ENCODE measurements around the gene MYL10. TPM values are rescaled to one million over a fixed set of nuclear protein-coding genes. Genes with fewer than 3 reads are reported as not detected.

The MYL10 gene
- total and polyA plus RNA-seq, 11 donors = not detected

DNA sequence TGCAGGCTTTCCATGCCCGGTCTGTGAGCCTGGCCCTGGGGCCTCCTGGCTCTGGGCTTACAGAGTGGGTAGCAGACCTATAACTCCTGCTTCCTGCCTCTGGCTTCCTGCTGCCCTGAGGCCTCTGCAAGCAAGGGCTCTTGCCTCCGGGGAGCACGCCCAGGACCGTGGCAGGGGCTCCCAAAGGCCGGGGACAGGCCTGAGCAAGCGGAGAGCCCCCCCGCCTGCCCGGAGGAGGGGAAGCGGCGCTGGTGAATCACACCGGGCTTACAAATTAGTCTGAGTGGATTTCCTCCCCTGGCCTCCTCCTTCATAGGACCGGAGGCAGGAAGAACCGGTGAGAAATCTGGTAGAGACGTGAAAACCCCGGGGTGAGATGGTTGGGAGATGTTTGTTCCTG is 1.5 kb upstream of the MYL10 start:
- WGBS, 4 donors = 51 to 64% (median 57%) methylated on average over 7 to 15 of the region's 15 CpGs
- ATAC-seq (no peak), DNase-seq (no peak)
- H3K9me3 ChIP-seq = peaks cover 0 to 6% (median 0%) of the 10 kb centered on the region in 12 donors
- TF ChIP-seq POLR2A (IDR thresholded peaks at IDR 0.05) = no peak
- no peak for TF ChIP-seq CTCF (IDR thresholded peaks at IDR 0.05)
- no peak overlapping the region for H3K4me3 ChIP-seq
- H3K27me3 ChIP-seq = peaks cover 0 to 12% (median 7%) of the 10 kb centered on the region in 9 donors
- H3K36me3 ChIP-seq = no peaks in the 10 kb centered on the region
- peaks cover 0 to 10% (median 0%) of the 10 kb centered on the region in 12 donors for H3K4me1 ChIP-seq
- no peak overlapping the region for H3K27ac ChIP-seq
- intact Hi-C loops (cut with DNase I) = no loop called here

GRCh38 chr7:101628522-101628921 is 574 bp downstream of the MYL10 start:
- ATAC-seq (no peak), DNase-seq (no peak)
- peaks cover 0 to 10% (median 0%) of the 10 kb centered on the region in 12 donors for H3K4me1 ChIP-seq
- no peaks in the 10 kb centered on the region for H3K36me3 ChIP-seq
- no peak overlapping the region for H3K27ac ChIP-seq
- WGBS, 4 donors = 57 to 76% (median 71%) methylated on average over 5 to 6 of the region's 6 CpGs
- no peak overlapping the region for H3K4me3 ChIP-seq
- H3K27me3 ChIP-seq = peaks cover 0 to 32% (median 13%) of the 10 kb centered on the region in 9 donors
- TF ChIP-seq CTCF (IDR thresholded peaks at IDR 0.05) = no peak
- no peak for TF ChIP-seq POLR2A (IDR thresholded peaks at IDR 0.05)
- peaks cover 0 to 6% (median 0%) of the 10 kb centered on the region in 12 donors for H3K9me3 ChIP-seq
- intact Hi-C loops (cut with DNase I) = no loop called here

- Histone ChIP-seq H3K4me1 (peaks cover 0 to 9% (median 0%) of the 10 kb centered on the region in 12 donors), H3K4me3 (no peak overlapping the region), H3K27me3 (peaks cover 0 to 32% (median 17%) of the 10 kb centered on the region in 9 donors), H3K27ac (no peak overlapping the region), H3K36me3 (no peaks in the 10 kb centered on the region), H3K9me3 (no peaks in the 10 kb centered on the region)
- DNase-seq = no peak
- WGBS, 4 donors = 78 to 86% (median 81%) methylated on average over 9 of the region's 9 CpGs
- no peak for TF ChIP-seq CTCF (IDR thresholded peaks at IDR 0.05)
- TF ChIP-seq POLR2A (IDR thresholded peaks at IDR 0.05) = no peak
- intact Hi-C loops (cut with DNase I) = no loop called here
- ATAC-seq = no peak
These were observed 2.3 kb downstream of the MYL10 start for GRCh38 chr7:101626758-101627157.

DNA sequence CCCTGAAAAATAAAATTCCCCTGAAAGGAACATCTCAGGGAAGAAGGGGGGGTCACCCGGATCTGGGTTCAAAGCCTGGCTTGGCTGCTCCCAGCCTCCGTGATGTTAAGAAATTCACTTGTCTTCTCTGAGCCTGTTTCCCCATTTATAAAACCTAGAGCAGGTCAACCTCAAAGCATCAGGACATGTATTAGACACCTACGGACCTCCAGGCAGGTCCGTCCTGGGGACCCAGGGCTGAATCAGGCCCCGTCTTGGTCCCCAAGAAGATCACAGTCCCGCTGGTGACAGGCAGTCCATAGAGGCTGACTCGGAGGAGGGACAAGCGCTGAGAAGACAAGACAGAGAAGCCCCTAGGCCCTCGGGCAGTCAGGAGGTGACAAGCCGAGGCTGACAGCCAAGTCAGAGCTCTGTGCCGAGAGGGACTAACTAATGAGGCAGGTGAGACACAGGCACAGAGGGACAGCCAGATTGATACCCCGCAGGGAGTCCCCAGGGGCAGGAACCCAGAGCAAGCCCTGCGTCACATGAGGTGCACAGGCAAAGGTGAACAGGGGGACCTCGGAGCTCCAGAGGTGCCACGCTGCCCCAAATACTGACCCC is 2.9 kb downstream of the MYL10 start:
- Histone ChIP-seq H3K36me3 (no peaks in the 10 kb centered on the region), H3K4me3 (no peak overlapping the region), H3K9me3 (no peaks in the 10 kb centered on the region), H3K27ac (no peak overlapping the region), H3K4me1 (peaks cover 0 to 3% (median 0%) of the 10 kb centered on the region in 12 donors), H3K27me3 (peaks cover 0 to 32% (median 17%) of the 10 kb centered on the region in 9 donors)
- no peak for ATAC-seq
- TF ChIP-seq POLR2A (IDR thresholded peaks at IDR 0.05) (no peak), CTCF (IDR thresholded peaks at IDR 0.05) (no peak)
- 58 to 64% (median 61%) methylated on average over 12 to 15 of the region's 15 CpGs for WGBS, 4 donors
- DNase-seq = no peak
- intact Hi-C loops (cut with DNase I) = no loop called here

Data from heart left ventricle (tissue), 16 donors.